ENCODE results near the gene TELO2.

Gene TELO2

GRCh38 chr16:1550069-1550468 is 56.9 kb downstream of the TELO2 start:
- DNase-seq (ENCODE audit: extremely low read depth, low read depth) = no peak

GRCh38 chr16:1550696-1551095 is 57.5 kb downstream of the TELO2 start:
- no peak for DNase-seq (ENCODE audit: extremely low read depth, low read depth)
- no peak for TF ChIP-seq CTCF (IDR thresholded peaks at IDR 0.05; ENCODE audit: low read depth, low read length)

More at GRCh38 chr16:1550069-1550468, 56.9 kb downstream of the TELO2 start:
- TF ChIP-seq CTCF (IDR thresholded peaks at IDR 0.05; ENCODE audit: low read depth, low read length) = no peak

- no peak for DNase-seq (ENCODE audit: extremely low read depth, low read depth)
- TF ChIP-seq CTCF (IDR thresholded peaks at IDR 0.05; ENCODE audit: low read depth, low read length) = no peak
These were observed 58.0 kb downstream of the TELO2 start for GRCh38 chr16:1551166-1551565.

GRCh38 chr16:1552129-1552528 is 59.0 kb downstream of the TELO2 start:
- TF ChIP-seq CTCF (IDR thresholded peaks at IDR 0.05; ENCODE audit: low read depth, low read length) = no peak

GRCh38 chr16:1553946-1554825 is 61.0 kb downstream of the TELO2 start:
- DNase-seq (ENCODE audit: extremely low read depth, low read depth) = no peak
- TF ChIP-seq CTCF (IDR thresholded peaks at IDR 0.05; ENCODE audit: low read depth, low read length) = no peak

More at GRCh38 chr16:1552129-1552528, 59.0 kb downstream of the TELO2 start:
- no peak for DNase-seq (ENCODE audit: extremely low read depth, low read depth)

- DNase-seq (ENCODE audit: extremely low read depth, low read depth) = no peak
- no peak for TF ChIP-seq CTCF (IDR thresholded peaks at IDR 0.05; ENCODE audit: low read depth, low read length)
These were observed 61.8 kb downstream of the TELO2 start for GRCh38 chr16:1554826-1555445.

GRCh38 chr16:1556254-1556653 is 63.1 kb downstream of the TELO2 start:
- no peak for DNase-seq (ENCODE audit: extremely low read depth, low read depth)
- no peak for TF ChIP-seq CTCF (IDR thresholded peaks at IDR 0.05; ENCODE audit: low read depth, low read length)

Measured in AG09319 (cell line).